ENCODE results near the gene TM7SF3.
"Not testable (repeated sequence)": the region's sequence is repeated elsewhere in the genome, so short reads cannot be mapped to it uniquely, and the experiment has no call there.

The TM7SF3 gene

GRCh38 chr12:27014085-27014858, at the start of gene TM7SF3:
TM7SF3 (minus strand) TSS chr12:27014384; CDS start chr12:27014168, 216 bp downstream.
- DNase-seq (ENCODE audit: low spot score) = peak; percentile 96

GRCh38 chr12:27063250-27063851, 49.2 kb upstream of the TM7SF3 start:
- no peak for DNase-seq (ENCODE audit: low spot score)

- DNase-seq (ENCODE audit: low spot score) = no peak
Measured at GRCh38 chr12:27061317-27061716, 47.1 kb upstream of the TM7SF3 start.

- no peak for DNase-seq (ENCODE audit: low spot score)
Measured at GRCh38 chr12:27060740-27061139, 46.6 kb upstream of the TM7SF3 start.

- DNase-seq (ENCODE audit: low spot score) = no peak
Measured at GRCh38 chr12:27057543-27057942, 43.4 kb upstream of the TM7SF3 start.

GRCh38 chr12:27055966-27056365, 41.8 kb upstream of the TM7SF3 start:
- DNase-seq (ENCODE audit: low spot score) = no peak

- no peak for DNase-seq (ENCODE audit: low spot score)
Measured at GRCh38 chr12:27052742-27053141, 38.6 kb upstream of the TM7SF3 start.

DNA sequence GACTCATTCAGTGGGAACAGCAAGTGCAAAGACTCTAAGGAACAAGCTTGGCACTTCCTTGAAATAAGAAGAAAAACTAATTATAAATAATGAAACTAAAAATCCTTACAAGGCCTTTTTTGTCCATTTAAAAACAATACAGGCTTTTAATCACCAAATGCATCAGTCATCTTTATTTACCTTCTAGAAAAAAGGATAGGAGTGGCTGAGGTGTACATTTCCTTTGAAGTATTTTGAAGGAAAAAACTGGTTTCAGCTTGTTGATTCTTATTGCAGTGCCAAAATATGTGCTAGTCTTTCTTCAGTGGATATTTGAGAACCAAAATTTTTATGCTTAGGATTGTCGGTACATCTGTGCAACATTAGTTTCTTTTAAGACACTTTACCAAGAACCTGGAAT, 38.0 kb upstream of the TM7SF3 start:
- DNase-seq (ENCODE audit: low spot score) = no peak

- DNase-seq (ENCODE audit: low spot score) = no peak
Measured at GRCh38 chr12:27048822-27049752, 34.9 kb upstream of the TM7SF3 start.

- not testable (repeated sequence) for DNase-seq (ENCODE audit: low spot score)
Measured at GRCh38 chr12:27042018-27042417, 27.8 kb upstream of the TM7SF3 start.

- DNase-seq (ENCODE audit: low spot score) = not testable (repeated sequence)
Measured at GRCh38 chr12:27040637-27041036, 26.5 kb upstream of the TM7SF3 start.

DNA sequence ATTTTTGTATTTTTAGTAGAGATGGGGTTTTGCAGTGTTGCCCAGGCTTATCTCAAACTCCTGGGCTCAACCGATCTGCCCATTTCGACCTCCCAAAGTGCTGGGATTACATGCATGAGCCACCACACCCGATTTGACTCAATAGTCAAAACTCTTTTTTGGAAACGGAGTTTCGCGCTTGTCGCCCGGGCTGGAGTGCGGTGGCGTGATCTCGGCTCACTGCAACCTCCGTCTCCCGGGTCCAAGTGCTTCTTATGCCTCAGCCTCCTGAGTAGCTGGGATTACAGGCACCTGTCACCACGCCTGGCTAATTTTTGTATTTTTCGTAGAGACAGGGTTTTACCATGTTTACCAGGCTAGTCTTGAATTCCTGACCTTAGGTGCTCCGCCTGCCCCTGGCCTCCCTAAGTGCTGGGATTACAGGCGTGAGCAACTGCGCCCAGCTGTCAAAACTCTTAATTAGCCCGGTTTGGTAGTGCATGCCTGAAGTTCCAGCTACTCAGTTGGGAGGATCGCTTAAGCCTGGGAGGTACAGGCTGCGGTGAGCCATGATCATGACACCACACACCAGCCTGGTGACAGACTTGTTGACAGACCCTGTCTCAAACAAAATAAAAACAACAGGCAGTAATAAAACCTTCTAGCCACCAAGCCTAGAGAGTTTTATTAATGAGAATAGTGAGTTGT, 20.6 kb upstream of the TM7SF3 start:
- DNase-seq (ENCODE audit: low spot score) = no peak

DNA sequence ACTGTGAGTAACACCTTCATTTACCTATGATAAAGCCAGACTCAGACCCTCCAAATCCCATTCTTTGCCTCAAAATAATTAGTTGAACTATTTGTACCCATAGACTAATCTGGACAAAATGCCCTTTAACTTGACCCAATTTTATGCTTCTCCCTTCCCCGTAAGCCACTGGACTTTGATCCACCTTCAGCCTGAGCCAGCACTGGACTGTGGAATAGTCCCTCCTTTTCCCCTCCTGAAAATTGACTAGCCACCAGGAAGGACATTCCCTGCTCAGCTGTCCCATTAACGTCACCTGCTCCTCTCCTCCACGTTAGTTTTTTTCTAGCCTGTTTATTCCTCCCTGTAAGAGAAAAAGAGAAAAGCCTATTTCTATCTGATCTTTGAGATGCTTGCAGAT, 18.5 kb upstream of the TM7SF3 start:
- no peak for DNase-seq (ENCODE audit: low spot score)

DNA sequence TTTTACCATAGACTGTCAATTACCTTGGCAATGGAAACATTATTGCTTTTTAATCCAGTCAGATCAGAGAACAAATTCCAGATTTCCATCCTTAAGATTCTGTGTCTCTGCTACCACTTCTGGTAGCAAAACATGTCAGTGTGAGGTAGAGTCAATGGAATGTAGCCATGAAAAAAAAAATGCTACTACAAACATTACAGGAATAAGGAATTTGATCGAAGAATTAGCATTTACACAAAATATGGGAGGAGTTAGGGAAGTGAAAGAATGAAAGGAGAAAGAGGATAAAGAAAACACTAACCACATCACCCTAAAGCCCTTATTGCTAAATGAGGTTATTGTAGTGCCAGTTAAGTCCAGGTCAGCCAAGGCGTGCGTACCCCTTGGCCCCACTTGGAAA, 17.3 kb upstream of the TM7SF3 start:
- no peak for DNase-seq (ENCODE audit: low spot score)

DNA sequence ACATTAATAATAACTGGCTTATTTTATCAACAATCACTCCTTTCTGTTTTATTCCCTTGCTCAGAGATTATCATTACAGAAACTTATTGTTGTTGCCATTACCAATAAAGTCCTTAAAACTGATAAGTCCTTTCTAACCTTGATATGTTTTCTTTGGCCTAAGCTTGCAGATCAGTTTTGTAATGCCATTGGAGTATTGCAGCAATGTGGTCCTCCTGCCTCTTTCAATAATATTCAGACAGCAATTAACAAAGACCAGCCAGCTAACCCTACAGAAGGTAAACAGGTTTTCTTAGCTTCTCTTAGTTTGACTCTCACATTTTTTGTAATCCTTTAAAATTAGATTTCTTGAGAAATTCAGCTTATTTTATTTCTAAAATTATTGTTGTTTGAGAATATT, 12.1 kb upstream of the TM7SF3 start:
- DNase-seq (ENCODE audit: low spot score) = no peak

DNA sequence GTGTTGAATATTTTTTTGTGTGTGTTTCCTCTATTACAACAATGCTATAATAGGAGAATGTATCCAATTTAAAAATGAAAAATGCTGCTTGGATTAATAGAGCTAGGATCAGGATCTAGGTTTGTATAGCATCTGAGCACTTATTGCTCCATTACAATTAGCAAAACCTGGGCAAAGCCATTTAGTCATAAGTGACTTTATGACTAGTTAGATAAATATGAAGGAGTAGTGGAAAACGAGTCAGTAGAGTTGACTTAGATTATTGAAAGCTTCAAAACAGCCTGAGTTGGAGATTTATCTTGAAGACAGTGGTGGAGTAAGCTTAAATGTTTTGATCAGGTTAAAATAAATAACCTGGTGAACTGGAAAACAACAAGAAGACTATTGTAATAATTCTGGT, 10.9 kb upstream of the TM7SF3 start:
- no peak for DNase-seq (ENCODE audit: low spot score)

DNA sequence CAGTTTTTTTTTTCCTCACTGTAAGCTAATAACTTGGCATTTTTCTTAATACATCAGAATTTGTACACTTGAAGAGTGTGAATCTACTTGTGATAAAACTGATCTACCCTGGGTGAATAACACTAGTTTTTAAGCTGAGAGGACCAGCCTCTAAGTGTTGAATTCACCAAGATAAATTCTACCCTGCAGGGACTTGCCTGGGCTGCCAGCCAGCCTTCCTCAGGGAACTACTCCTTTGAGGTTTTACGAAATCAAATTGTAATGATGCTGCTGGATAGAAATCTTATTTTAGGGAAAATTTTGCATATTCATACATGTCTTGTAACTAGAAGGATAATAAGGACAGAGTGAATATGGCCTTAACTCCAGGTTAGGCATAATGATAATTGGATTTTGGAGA, 10.1 kb upstream of the TM7SF3 start:
- no peak for DNase-seq (ENCODE audit: low spot score)

- DNase-seq (ENCODE audit: low spot score) = no peak
Measured at GRCh38 chr12:27020761-27021160, 6.6 kb upstream of the TM7SF3 start.

GRCh38 chr12:27018037-27018436, 3.9 kb upstream of the TM7SF3 start:
- no peak for DNase-seq (ENCODE audit: low spot score)

DNA sequence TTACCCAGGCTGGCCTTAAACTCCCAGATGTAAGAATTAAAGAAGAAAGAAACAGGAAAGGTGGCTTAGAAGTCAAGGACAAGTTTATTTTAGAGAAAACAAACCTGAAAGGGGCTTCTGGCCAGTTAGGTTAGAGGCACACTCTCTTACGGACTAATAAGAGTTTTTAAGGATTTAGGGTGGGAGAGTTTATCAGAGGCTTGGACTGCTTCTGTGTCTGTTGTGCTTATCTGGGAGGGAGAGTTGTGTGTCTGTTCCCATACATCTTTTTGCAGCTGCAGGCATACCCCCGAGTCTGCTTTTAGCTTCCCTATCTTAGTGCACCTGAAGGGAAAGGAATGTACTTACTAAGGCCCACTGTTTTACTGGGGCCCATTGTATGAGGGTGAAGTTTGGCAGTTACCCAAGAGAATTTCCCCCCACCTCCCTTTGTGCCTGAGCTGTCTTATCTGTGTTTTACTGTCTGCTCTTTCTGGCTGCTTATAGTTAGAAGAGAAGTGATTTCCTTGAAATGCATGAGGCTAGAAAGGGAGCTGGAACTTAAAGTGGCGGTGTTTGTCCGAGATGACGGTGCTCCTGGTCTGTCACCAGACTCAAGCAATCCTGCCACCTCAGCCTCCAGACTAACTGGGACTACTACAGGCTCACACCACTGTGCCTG, 3.1 kb upstream of the TM7SF3 start:
- not testable (repeated sequence) for DNase-seq (ENCODE audit: low spot score)

DNA sequence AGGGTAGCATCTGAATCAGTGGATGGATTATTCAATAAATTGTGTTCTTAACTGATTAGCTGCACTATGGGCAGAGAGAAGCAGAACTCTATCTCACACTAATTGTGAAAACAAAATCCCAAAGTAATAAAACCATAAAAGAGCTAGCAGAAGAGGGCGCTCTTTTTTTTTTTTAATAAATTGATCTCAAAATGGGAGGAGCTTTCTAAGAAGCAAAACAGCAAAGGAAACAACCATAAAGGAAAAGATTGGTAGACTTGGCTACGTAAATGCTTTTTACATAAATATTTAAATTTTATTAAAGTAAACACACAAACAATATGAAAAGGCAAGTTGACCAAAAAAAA, 1.5 kb upstream of the TM7SF3 start:
- DNase-seq (ENCODE audit: low spot score) = no peak
